ENCODE data around the gene TDP1.

DNA sequence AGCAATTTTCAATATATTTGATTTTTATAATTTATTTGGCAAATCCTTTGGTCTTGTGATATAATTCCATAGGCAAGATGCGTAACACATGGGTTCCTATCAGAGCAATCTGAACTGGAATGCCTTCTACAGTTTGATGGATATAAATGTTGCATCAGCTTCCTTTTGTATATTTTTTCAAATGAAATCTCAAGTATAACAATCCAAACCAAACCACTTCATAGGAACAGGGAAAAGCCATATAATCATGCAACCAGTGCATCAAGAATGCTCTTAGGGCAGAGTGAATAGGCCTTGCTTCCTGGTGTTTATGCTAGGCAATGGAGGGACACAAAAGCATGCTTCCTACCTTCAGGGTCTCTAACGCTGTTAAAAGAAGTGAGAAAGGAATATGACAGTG lies 35.7 kb upstream of the TDP1 start:
- TF ChIP-seq, protein P1, sequence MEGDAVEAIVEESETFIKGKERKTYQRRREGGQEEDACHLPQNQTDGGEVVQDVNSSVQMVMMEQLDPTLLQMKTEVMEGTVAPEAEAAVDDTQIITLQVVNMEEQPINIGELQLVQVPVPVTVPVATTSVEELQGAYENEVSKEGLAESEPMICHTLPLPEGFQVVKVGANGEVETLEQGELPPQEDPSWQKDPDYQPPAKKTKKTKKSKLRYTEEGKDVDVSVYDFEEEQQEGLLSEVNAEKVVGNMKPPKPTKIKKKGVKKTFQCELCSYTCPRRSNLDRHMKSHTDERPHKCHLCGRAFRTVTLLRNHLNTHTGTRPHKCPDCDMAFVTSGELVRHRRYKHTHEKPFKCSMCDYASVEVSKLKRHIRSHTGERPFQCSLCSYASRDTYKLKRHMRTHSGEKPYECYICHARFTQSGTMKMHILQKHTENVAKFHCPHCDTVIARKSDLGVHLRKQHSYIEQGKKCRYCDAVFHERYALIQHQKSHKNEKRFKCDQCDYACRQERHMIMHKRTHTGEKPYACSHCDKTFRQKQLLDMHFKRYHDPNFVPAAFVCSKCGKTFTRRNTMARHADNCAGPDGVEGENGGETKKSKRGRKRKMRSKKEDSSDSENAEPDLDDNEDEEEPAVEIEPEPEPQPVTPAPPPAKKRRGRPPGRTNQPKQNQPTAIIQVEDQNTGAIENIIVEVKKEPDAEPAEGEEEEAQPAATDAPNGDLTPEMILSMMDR (IDR thresholded peaks at IDR 0.05): no peak
- TF ChIP-seq EP300 (IDR thresholded peaks at IDR 0.05; ENCODE audit: low read depth): no peak

All from transverse colon (tissue), 3 donors.